H1 (cell line): ENCODE data around the gene AIFM2. TPM values are rescaled to one million over a fixed set of nuclear protein-coding genes. Genes with fewer than 3 reads are reported as not detected.

ENCODE experiments used
- CTCF ChIA-PET: fragments of 300-600 bp; sonication (Branson Sonifier 250); formaldehyde crosslinking; loops from one replicate; lab custom pipeline; 2021; ENCODE audit not compliant: partially characterized antibody; lab: Charles Lee
- POLR2A ChIA-PET: fragments of 300-600 bp; sonication (Branson Sonifier 250); formaldehyde crosslinking; loops from one replicate; lab custom pipeline; 2021; ENCODE audit warnings: inconsistent platforms; ENCODE audit not compliant: partially characterized antibody; lab: Charles Lee
- DNase-seq, 2 experiments: peaks; one replicate each; pipeline versions ENCODE4 v3.0.0 to v3.0.0-alpha.2; 2010 to 2022; ENCODE audit warnings: low spot score in 2 of 2, low read depth in 1 of 2, mixed read lengths in 1 of 2
- FAIRE-seq: peaks from 2 replicates; lab custom pipeline; 2011; peaks lifted over from hg19 to GRCh38; lab: Jason Lieb, UNC
- H2AFZ ChIP-seq: 2 replicates; pipeline ENCODE4 v1.8.1; 2012; ENCODE audit warnings: low read length, inconsistent platforms
- H2AK5ac ChIP-seq: 2 replicates; pipeline ENCODE4 v1.6.1; 2013; ENCODE audit warnings: low read depth, low read length
- H2BK120ac ChIP-seq: replicated peaks from 2 replicates; pipeline ENCODE3; 2013; ENCODE audit warnings: low read depth, low read length, inconsistent platforms
- H2BK12ac ChIP-seq: 2 replicates; pipeline ENCODE4 v1.6.1; 2013; ENCODE audit warnings: low read depth, low read length
- H2BK15ac ChIP-seq: 2 replicates; pipeline ENCODE4 v1.6.1; 2013; ENCODE audit warnings: low read length
- H2BK20ac ChIP-seq: 2 replicates; pipeline ENCODE4 v1.6.1; 2013; ENCODE audit warnings: low read length
- H2BK5ac ChIP-seq: 2 replicates; pipeline ENCODE4 v1.6.1; 2013; ENCODE audit warnings: low read depth, low read length
- H3K14ac ChIP-seq: 2 replicates; pipeline ENCODE4 v1.6.1; 2013; ENCODE audit warnings: inconsistent platforms; ENCODE audit not compliant: insufficient read length
- H3K18ac ChIP-seq: 2 replicates; pipeline ENCODE4 v1.6.1; 2013; ENCODE audit warnings: low read length; ENCODE audit errors: extremely low read depth
- H3K23ac ChIP-seq: 2 replicates; pipeline ENCODE4 v1.6.1; 2013; ENCODE audit warnings: inconsistent platforms; ENCODE audit not compliant: insufficient read length
- H3K23me2 ChIP-seq: 2 replicates; pipeline ENCODE4 v1.6.1; 2013; ENCODE audit warnings: low read depth, low read length
- H3K27ac ChIP-seq: 2 replicates; pipeline ENCODE4 v1.6.1; 2011; ENCODE audit warnings: low read depth, low read length, inconsistent platforms
- H3K27me3 ChIP-seq, 4 experiments: replicated peaks in 1 of 4; 1 replicate in 1 of 4; 2 replicates in 3 of 4; pipeline versions ENCODE4 v1.6.1 to v1.8.1; 2011 to 2013; ENCODE audit warnings: low read length in 3 of 4, mild to moderate bottlenecking in 3 of 4, inconsistent platforms in 2 of 4, mixed read lengths in 2 of 4, moderate library complexity in 1 of 4; ENCODE audit not compliant: control insufficient read depth in 3 of 4, insufficient read depth in 3 of 4; ENCODE audit errors: extremely low read depth in 1 of 4
- H3K36me3 ChIP-seq, 4 experiments: 2 replicates each; pipeline versions ENCODE4 v1.6.1 to v1.8.1; 2011 to 2013; ENCODE audit warnings: mild to moderate bottlenecking in 4 of 4, low read length in 3 of 4, moderate library complexity in 2 of 4, control low read depth in 1 of 4, inconsistent platforms in 1 of 4; ENCODE audit not compliant: insufficient read depth in 4 of 4, control insufficient read depth in 2 of 4
- H3K4ac ChIP-seq: replicated peaks from 2 replicates; pipeline ENCODE3; 2013; ENCODE audit warnings: low read length, low read depth, mixed read lengths, inconsistent platforms; ENCODE audit not compliant: insufficient read length
- H3K4me1 ChIP-seq, 4 experiments: replicated peaks in 1 of 4; 1 replicate in 1 of 4; 2 replicates in 3 of 4; pipeline versions ENCODE4 v1.6.1 to v1.8.1; 2011 to 2013; ENCODE audit warnings: low read length in 3 of 4, inconsistent platforms in 2 of 4, mixed read lengths in 1 of 4; ENCODE audit not compliant: insufficient read depth in 4 of 4, control insufficient read depth in 3 of 4
- H3K4me2 ChIP-seq, 2 experiments: 2 replicates each; pipeline versions ENCODE4 v1.6.1 to v1.8.1; 2011 to 2013; ENCODE audit warnings: low read depth in 2 of 2, low read length in 2 of 2, control low read depth in 1 of 2, inconsistent platforms in 1 of 2, mild to moderate bottlenecking in 1 of 2; ENCODE audit not compliant: insufficient read depth in 1 of 2
- H3K4me3 ChIP-seq, 4 experiments: fragments of 200-600, 300-600 bp in 1 of 4; sonication (generic), shearing (Covaris generic), sonication (Bioruptor Twin) in 1 of 4; 2 replicates each; pipeline versions ENCODE4 v1.5.1 to v1.8.1; 2011 to 2016; ENCODE audit warnings: low read length in 4 of 4, low read depth in 3 of 4, control low read depth in 2 of 4, inconsistent platforms in 2 of 4, mild to moderate bottlenecking in 2 of 4, mixed read lengths in 1 of 4, moderate library complexity in 1 of 4; ENCODE audit not compliant: insufficient read depth in 2 of 4; ENCODE audit errors: extremely low read depth in 1 of 4
- H3K56ac ChIP-seq: replicated peaks from 2 replicates; pipeline ENCODE3; 2013; ENCODE audit warnings: low read depth, mild to moderate bottlenecking, mixed read lengths, low read length, inconsistent platforms; ENCODE audit not compliant: insufficient read length
- H3K79me1 ChIP-seq: 2 replicates; pipeline ENCODE4 v1.6.1; 2013; ENCODE audit warnings: low read depth, low read length, control low read depth
- H3K79me2 ChIP-seq, 2 experiments: 2 replicates each; pipeline versions ENCODE4 v1.6.1 to v1.8.1; 2012 to 2013; ENCODE audit warnings: low read length in 2 of 2, mild to moderate bottlenecking in 2 of 2, inconsistent platforms in 1 of 2; ENCODE audit not compliant: insufficient read depth in 2 of 2, control insufficient read depth in 1 of 2
- H3K9ac ChIP-seq, 4 experiments: replicated peaks in 1 of 4; 1 replicate in 1 of 4; 2 replicates in 3 of 4; pipeline versions ENCODE4 v1.6.1 to v1.8.1; 2011 to 2013; ENCODE audit warnings: low read depth in 3 of 4, low read length in 3 of 4, control low read depth in 2 of 4, mild to moderate bottlenecking in 2 of 4, moderate library complexity in 2 of 4, inconsistent platforms in 1 of 4; ENCODE audit errors: extremely low read depth in 1 of 4
- H3K9me3 ChIP-seq, 2 experiments: 2 replicates each; pipeline versions ENCODE4 v1.6.1 to v1.8.1; 2012 to 2013; ENCODE audit warnings: mild to moderate bottlenecking in 2 of 2, moderate library complexity in 2 of 2, control low read depth in 1 of 2, inconsistent platforms in 1 of 2, low read depth in 1 of 2, low read length in 1 of 2, mixed read lengths in 1 of 2; ENCODE audit not compliant: insufficient read depth in 2 of 2
- H4K20me1 ChIP-seq, 2 experiments: replicated peaks in 1 of 2; 2 replicates each; pipeline versions ENCODE3 to v1.8.1; 2011 to 2013; ENCODE audit warnings: inconsistent platforms in 2 of 2, low read length in 2 of 2, mild to moderate bottlenecking in 1 of 2; ENCODE audit not compliant: insufficient read depth in 2 of 2, control insufficient read depth in 1 of 2
- H4K5ac ChIP-seq: 2 replicates; pipeline ENCODE4 v1.6.1; 2013; ENCODE audit warnings: low read length, low read depth, mixed read lengths, inconsistent platforms; ENCODE audit not compliant: insufficient read length
- H4K8ac ChIP-seq: 2 replicates; pipeline ENCODE4 v1.8.0; 2013; ENCODE audit warnings: mild to moderate bottlenecking, moderate library complexity, low read length, inconsistent platforms; ENCODE audit not compliant: insufficient read depth; ENCODE audit errors: extremely low read depth
- H4K91ac ChIP-seq: replicated peaks from 2 replicates; pipeline ENCODE3; 2013; ENCODE audit warnings: low read length, mixed read lengths, inconsistent platforms; ENCODE audit not compliant: insufficient read length
- CEBPB ChIP-seq: IDR thresholded peaks from 2 replicates; pipeline ENCODE4 v1.6.1; 2012; ENCODE audit warnings: low read depth, low read length
- CHD1 ChIP-seq: IDR thresholded peaks from 2 replicates; pipeline ENCODE4 v1.6.1; 2012; ENCODE audit warnings: low read depth, low read length, improper control_type of control experiment
- EZH2 ChIP-seq: fragments of 200-600 bp; sonication (generic); IDR thresholded peaks from 2 replicates; pipeline ENCODE4 v1.7.1; 2012; ENCODE audit warnings: low read depth, mild to moderate bottlenecking, moderate library complexity, low read length, inconsistent platforms; ENCODE audit not compliant: severe bottlenecking
- HDAC2 ChIP-seq, 2 experiments: fragments of 300-600 bp in 1 of 2; sonication (generic) in 1 of 2; IDR thresholded peaks; 2 replicates each; pipeline ENCODE4 v1.6.1; 2011 to 2012; ENCODE audit warnings: low read depth in 2 of 2, low read length in 2 of 2, mild to moderate bottlenecking in 2 of 2, moderate library complexity in 2 of 2, borderline replicate concordance in 1 of 2, inconsistent platforms in 1 of 2
- NANOG ChIP-seq: IDR thresholded peaks from 2 replicates; pipeline ENCODE4 v1.6.1; 2011; ENCODE audit warnings: low read length, low read depth, mild to moderate bottlenecking, inconsistent platforms; ENCODE audit not compliant: insufficient read depth, poor library complexity, severe bottlenecking
- SP2 ChIP-seq: IDR thresholded peaks from 2 replicates; pipeline ENCODE4 v1.6.1; 2012; ENCODE audit warnings: mild to moderate bottlenecking, low read length, inconsistent platforms
- SRF ChIP-seq: IDR thresholded peaks from 2 replicates; pipeline ENCODE4 v1.6.1; 2011; ENCODE audit warnings: mild to moderate bottlenecking, low read depth, low read length, moderate library complexity
- TBP ChIP-seq: IDR thresholded peaks from 2 replicates; pipeline ENCODE4 v1.6.1; 2011; ENCODE audit warnings: low read depth, low read length, improper control_type of control experiment
- YY1 ChIP-seq: IDR thresholded peaks from 2 replicates; pipeline ENCODE4 v1.6.1; 2011; ENCODE audit warnings: low read depth, mild to moderate bottlenecking, low read length
- ZNF274 ChIP-seq: IDR thresholded peaks from 2 replicates; pipeline ENCODE4 v1.7.0; 2012; ENCODE audit warnings: low read length, borderline replicate concordance; ENCODE audit errors: extremely low read depth
- WGBS, 2 experiments: shearing (Covaris generic) in 1 of 2; methylation state at CpG; one replicate each; pipeline versions ENCODE4 v1.1.6 to v1.1.7; 2013 to 2015; ENCODE audit warnings: low lambda C conversion rate in 2 of 2, mixed read lengths in 2 of 2, inconsistent platforms in 1 of 2, low coverage in 1 of 2, missing lambda C conversion rate in 1 of 2; ENCODE audit not compliant: insufficient replicate concordance in 2 of 2, insufficient coverage in 1 of 2, insufficient read length in 1 of 2; ENCODE audit errors: extremely low coverage in 1 of 2, missing lambda C conversion rate in 1 of 2; 5-methylcytosine and 5-hydroxymethylcytosine counted together
- polyA plus RNA-seq, 7 experiments: library from polyadenylated mRNA; depleted of rRNA in 3 of 7; stranded (reverse) in 5 of 7; unstranded in 2 of 7; fragments of >200 nt in 5 of 7; fragments of 200-250 nt in 2 of 7; gene quantifications; 1 replicate in 5 of 7; 2 replicates in 1 of 7; 4 replicates in 1 of 7; pipeline versions ENCODE4 v1.2.1 to v1.2.3, GENCODE V29; 2011 to 2013; ENCODE audit warnings: missing spikeins in 2 of 7, mixed read lengths in 2 of 7
- total RNA-seq: library from RNA; stranded (reverse); fragmentation: NEBNext Ultra II Directional; extraction: Animal tissue kit (Norgen Biotek cat#: 25700); gene quantifications from 2 replicates; pipeline ENCODE4 v1.2.1, GENCODE V29; 2021
- TF ChIP-seq, protein P1 (sequence below): IDR thresholded peaks from 2 replicates; pipeline ENCODE4 v1.6.1; 2012; ENCODE audit warnings: low read length, inconsistent platforms

AIFM2 gene
- total and polyA plus RNA-seq, 2 of the 8 experiments (the other 6 are each of a cell fraction or from before 2014, with no cell fraction given): 4.0 TPM

DNA sequence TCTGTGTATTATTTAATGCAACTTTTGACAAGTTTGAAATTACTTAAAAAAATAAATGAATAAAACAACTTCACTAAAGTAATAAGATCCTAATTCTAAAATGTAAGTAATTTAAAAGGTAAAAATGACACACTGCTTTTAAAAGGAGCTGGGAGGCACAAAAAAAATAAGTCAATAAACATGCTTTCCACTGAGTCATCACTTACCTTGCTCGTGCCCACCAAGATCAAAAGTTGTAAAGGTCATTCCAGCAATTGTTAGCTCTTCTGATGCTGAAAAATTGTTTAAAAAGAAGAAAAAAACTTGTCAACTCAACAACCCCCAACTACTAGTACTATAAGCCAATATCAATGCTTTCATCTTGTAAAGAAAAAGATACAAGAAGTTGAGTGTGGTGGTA, 28.2 kb upstream of the AIFM2 start:
- Histone ChIP-seq H3K79me1 (no peaks in the 10 kb centered on the region), H3K79me2 (peaks cover 13 to 52% of the 10 kb centered on the region in 2 experiments), H3K18ac (no peak overlapping the region), H3K9me3 (no peaks in the 10 kb centered on the region), H2BK5ac (no peak overlapping the region), H2BK20ac (no peak overlapping the region), H3K36me3 (peaks cover 2 to 44% (median 15%) of the 10 kb centered on the region in 4 experiments; a peak in 6 of 8 replicates), H2BK15ac (no peak overlapping the region), H4K5ac (no peak overlapping the region), H3K14ac (no peak overlapping the region), H3K27me3 (no peaks in the 10 kb centered on the region), H3K4ac (no peak overlapping the region), H3K27ac (no peak overlapping the region), H3K4me3 (no peak overlapping the region), H3K23ac (no peak overlapping the region), H4K91ac (no peak overlapping the region), H2BK12ac (no peak overlapping the region), H4K20me1 (peaks cover 9 to 17% of the 10 kb centered on the region in 2 experiments), H3K4me1 (0 out of 7 replicates have a peak, but pooled peaks cover 0 to 2% (median 0%) of the 10 kb centered on the region in 4 experiments), H3K56ac (no peak overlapping the region), H2AFZ (no peak overlapping the region), H4K8ac (no peak overlapping the region), H3K4me2 (no peak overlapping the region), H3K23me2 (no peaks in the 10 kb centered on the region), H3K9ac (no peak overlapping the region), H2BK120ac (no peak overlapping the region), H2AK5ac (no peak overlapping the region)
- no peak for FAIRE-seq
- ChIA-PET CTCF (interaction anchor here (1.0 to 1.7 kb wide), 3 partner anchors 14 to 61 kb away, joined by 3 to 9 read pairs (median 4); partner anchors contain the start of gene TYSND1), POLR2A (no interaction called here)
- no peak for DNase-seq
- WGBS, 2 experiments: 92% methylated on average over 1 of the region's 1 CpG; no CpG with 5 or more reads in 1 of the 2 experiments
- TF ChIP-seq YY1 (no peak), CHD1 (no peak), NANOG (no peak), SRF (no peak), EZH2 (no peak), TBP (no peak), CEBPB (no peak), ZNF274 (no peak), SP2 (no peak), HDAC2 (IDR thresholded peaks at IDR 0.05; ENCODE audit: borderline replicate concordance in 1 of 2, low read depth in 2 of 2, low read length in 2 of 2) (no peak)
- TF ChIP-seq, protein P1, sequence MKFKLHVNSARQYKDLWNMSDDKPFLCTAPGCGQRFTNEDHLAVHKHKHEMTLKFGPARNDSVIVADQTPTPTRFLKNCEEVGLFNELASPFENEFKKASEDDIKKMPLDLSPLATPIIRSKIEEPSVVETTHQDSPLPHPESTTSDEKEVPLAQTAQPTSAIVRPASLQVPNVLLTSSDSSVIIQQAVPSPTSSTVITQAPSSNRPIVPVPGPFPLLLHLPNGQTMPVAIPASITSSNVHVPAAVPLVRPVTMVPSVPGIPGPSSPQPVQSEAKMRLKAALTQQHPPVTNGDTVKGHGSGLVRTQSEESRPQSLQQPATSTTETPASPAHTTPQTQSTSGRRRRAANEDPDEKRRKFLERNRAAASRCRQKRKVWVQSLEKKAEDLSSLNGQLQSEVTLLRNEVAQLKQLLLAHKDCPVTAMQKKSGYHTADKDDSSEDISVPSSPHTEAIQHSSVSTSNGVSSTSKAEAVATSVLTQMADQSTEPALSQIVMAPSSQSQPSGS: no peak
